RCC 7860 (cell line): Measurements from ENCODE around the gene FCRLB.
"Not testable (repeated sequence)": the region's sequence is repeated elsewhere in the genome, so short reads cannot be mapped to it uniquely, and the experiment has no call there.

Source experiments
- DNase-seq: peaks from one replicate; pipeline ENCODE4 v3.0.0-alpha.2; 2015; ENCODE audit warnings: low spot score
- FAIRE-seq: peaks from 2 replicates; lab custom pipeline; 2012; peaks lifted over from hg19 to GRCh38; lab: Jason Lieb, UNC

The FCRLB gene

GRCh38 chr1:161720956-161721737, at the start of gene FCRLB:
FCRLB (plus strand) TSS chr1:161721544; CDS start chr1:161722673, 1,129 bp downstream.
- no peak for FAIRE-seq
- no peak for DNase-seq

- FAIRE-seq, DNase-seq: not testable (repeated sequence)
Observed at GRCh38 chr1:161673437-161673836, 47.9 kb upstream of the FCRLB start.

GRCh38 chr1:161674447-161674846, 46.9 kb upstream of the FCRLB start:
- not testable (repeated sequence) for FAIRE-seq, DNase-seq

DNA sequence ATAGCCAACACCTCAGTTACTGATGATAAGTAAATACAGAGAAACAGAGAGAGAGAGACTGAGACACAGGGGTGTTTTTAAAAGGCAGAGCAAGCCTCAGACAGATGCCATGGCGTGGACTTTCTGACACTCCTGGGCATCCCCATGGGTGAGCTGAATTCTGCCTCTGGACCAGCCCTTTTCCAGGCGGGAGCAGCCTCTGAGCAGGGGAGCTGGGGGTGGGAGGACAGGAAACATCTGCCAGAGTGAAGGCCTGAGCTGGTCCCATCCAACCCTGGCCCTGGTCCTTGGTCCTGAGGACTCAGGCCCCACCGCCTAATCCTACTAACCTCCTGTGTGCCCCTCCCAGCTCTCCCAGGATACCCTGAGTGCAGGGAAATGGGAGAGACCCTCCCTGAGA, 46.4 kb upstream of the FCRLB start:
- not testable (repeated sequence) for DNase-seq, FAIRE-seq

DNA sequence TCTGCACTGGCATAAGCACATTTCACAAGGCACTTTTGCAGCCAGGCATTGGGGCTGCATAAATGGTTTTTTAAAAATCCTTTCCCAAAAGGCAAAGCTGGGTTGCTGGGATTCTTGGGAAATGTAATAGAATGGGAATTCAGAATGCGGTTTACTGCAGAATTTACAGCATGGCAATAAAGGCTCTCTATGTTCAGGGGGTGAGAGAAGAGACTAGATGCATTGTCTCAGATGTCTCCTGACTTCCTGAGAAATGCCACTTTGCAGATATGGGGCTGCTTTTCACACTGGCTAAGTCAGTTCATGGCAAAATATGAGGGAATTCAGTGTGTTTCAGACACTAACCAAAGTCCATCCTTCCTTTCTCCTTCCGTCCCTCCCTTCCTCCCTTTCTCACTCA, 44.9 kb upstream of the FCRLB start:
- no peak for FAIRE-seq
- no peak for DNase-seq

DNA sequence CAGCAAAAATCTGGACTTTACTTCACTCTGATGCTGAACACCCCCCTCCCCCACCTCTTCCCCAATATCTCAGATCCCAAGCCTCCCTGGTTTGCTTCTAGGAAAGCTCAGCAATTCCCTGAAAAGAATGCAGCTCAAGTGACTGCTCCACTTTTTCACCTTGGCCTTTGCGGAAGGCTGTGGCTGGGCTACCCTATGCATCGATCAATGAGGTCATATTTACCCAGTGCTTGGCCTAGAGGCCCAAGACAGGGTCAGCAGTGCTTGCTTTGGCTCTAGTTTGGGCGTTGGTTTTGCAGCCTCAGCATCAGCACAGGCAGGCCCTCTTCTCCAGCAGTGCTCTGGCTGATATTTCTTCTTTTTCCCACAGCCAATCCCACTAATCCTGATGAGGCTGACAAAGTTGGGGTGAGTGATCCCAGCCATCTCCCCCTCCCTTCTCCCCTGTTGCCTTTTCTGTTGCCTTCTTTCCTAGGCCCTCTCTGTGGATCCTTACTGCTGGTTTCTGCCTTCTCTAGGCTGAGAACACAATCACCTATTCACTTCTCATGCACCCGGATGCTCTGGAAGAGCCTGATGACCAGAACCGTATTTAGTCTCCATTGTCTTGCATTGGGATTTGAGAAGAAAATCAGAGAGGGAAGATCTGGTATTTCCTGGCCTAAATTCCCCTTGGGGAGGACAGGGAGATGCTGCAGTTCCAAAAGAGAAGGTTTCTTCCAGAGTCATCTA, 44.2 kb upstream of the FCRLB start:
- FAIRE-seq = no peak
- no peak for DNase-seq

DNA sequence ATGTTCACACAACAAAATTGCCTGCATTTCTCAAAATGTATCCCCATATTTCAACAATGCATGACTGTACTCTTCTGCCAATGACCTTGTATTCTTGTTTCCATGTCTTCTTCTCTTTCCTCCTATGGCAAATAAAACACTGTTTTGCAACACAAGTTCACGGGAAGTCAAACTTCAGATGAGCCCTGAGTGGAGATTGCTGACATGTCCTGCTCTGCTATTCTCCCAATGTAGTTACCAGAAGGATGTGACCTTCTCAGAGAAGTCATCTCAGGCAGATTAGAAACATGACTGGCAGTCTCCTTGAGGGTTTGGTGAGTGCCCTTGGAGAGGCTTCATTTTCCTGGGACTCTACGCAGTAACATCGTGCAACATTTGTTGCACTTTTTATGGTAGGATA, 42.8 kb upstream of the FCRLB start:
- no peak for FAIRE-seq
- no peak for DNase-seq

GRCh38 chr1:161681879-161682278, 39.5 kb upstream of the FCRLB start:
- DNase-seq = no peak
- no peak for FAIRE-seq

- FAIRE-seq = no peak
- no peak for DNase-seq
Observed at GRCh38 chr1:161688946-161689345, 32.4 kb upstream of the FCRLB start.

DNA sequence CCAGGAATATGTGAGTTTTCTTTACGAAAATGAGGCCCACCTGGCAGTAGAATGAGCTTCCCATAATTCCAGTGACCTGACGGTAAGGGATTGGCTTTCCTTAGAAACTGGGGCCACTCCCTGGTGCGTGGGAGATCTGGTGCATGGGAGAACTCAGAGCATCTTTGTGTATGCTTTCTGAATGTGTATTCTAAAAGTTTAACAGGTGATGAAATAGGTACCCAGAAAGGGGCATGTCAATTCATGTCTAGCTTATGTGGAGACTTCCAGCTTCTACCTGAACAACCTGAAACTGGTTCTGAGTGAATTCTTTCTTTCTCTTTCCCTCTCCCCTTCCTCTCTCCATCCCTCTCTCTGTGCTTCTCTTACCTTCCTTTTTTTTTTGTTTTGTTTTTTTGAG, 29.5 kb upstream of the FCRLB start:
- DNase-seq = no peak
- no peak for FAIRE-seq

DNA sequence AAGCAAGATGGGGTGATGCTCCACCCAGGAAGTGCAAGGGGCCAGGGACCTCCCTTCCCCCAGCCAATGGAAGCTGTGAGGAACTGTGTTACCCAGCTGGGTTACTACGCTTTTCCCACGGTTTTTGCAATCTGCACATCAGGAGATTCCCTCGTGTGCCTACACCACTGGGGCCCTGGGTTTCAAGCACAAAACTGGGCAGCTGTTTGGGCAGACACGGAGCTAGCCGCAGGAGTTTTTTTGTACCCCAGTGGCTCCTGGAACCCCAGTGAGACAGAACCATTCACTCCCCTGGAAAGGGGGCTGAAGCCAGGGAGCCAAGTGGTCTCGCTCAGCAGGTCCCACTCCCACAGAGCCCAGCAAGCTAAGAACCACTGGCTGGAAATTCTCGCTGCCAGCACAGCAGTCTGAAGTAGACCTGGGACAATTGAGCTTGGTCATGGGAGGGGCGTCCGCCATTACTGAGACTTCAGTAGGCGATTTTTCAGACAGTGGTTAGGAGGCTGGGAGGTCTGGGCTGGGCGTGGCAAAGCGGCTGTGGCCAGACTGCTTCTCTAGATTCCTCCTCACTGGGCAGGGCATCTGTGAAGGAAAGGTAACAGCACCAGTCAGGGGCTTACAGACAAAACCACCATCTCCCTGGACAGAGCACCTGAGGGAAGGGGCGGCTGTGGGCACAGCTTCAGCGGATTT, 28.2 kb upstream of the FCRLB start:
- FAIRE-seq, DNase-seq: not testable (repeated sequence)

- FAIRE-seq, DNase-seq: not testable (repeated sequence)
Observed at GRCh38 chr1:161698302-161698701, 23.0 kb upstream of the FCRLB start.

DNA sequence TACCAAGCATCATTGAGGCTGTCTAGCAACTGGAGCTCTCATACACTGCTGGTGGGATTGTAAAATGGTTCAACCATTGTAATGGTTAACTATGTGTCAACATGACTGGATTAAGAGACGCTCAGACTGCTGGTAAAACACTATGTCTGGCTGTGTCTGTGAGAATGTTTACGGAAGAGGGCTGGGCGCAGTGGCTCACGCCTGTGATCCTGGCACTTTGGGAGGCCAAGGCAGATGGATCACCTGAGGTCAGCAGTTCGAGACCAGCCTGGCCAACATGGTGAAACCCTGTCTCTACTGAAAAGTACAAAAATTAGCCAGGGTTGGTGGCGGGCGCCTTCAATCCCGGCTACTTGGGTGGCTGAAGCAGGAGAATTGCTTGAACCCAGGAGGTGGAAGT, 19.1 kb upstream of the FCRLB start:
- FAIRE-seq = peak; percentile 69
- DNase-seq = peak; percentile 83

- FAIRE-seq (no peak), DNase-seq (no peak)
Observed at GRCh38 chr1:161705537-161705936, 15.8 kb upstream of the FCRLB start.

GRCh38 chr1:161706113-161706481, 15.2 kb upstream of the FCRLB start:
- FAIRE-seq = no peak

DNA sequence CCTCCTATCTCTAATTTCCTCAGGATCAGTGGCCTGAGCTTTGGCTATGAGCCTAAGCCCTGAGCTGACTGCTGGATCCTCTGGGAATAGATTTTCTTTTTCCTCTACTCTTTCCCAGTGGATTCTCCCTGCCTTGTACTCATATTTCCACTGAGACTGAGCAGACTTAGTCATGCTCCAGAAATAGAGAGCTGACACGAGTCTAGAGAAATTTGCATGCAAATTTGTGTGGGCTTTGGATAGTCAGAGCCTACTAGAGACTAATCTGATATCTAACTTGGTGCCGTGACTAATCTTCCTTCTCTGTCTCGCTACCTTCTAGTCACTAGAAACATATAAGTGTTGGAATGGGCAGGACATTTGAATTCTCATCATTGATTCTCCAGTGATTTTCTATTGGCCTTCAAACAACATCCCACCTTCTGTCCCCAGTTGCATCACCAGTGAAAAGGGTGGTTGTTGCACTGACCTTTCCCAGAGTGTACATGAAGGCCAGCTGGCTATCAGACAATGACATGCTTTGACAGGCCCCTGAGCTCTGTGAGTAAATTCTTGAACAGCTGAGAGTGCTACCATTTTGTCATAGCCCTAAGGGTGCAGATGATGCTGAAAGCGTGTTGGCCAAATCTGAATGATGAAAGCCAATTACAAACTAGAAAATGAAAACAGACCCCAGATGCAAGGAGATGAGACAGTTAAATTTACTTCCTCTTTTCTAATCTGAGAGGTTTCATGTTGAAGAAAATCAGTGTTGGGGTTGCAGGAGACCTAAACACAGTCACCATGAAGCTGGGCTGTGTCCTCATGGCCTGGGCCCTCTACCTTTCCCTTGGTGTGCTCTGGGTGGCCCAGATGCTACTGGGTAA, 14.6 kb upstream of the FCRLB start, which contains the start of gene FCRLA:
TSS of gene FCRLA (plus strand) at position 748 of the 866 bp plus-strand sequence. CDS start at position 784, 36 bp downstream.
- FAIRE-seq = peak; percentile 15
- peak; percentile 81 for DNase-seq

More at GRCh38 chr1:161706113-161706481, 15.2 kb upstream of the FCRLB start:
- peak; percentile 37 for DNase-seq

- DNase-seq (no peak), FAIRE-seq (no peak)
Observed at GRCh38 chr1:161707503-161707902, 13.8 kb upstream of the FCRLB start.

DNA sequence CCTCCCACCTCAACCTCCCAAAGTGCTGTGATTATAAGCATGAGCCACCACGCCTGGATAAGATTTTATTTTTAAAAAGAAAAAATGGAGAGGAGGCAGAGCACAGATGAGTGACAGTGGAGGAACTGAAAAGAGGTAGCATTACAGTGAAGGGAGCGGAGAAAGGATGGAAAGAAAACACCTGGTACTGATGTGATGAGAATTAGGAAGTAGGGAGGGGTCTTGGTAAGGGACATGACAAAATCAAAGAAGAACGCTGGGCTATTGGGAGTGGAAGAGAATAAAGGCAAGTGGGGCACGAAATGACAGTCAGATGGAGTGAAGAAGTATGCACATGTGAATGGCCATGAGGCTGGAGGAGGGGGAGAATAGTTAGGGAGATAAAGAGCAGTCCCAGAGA, 12.0 kb upstream of the FCRLB start:
- no peak for FAIRE-seq
- no peak for DNase-seq

GRCh38 chr1:161710560-161710959, 10.8 kb upstream of the FCRLB start:
- DNase-seq = no peak
- no peak for FAIRE-seq

- no peak for DNase-seq
- no peak for FAIRE-seq
Observed at GRCh38 chr1:161718559-161719324, 2.6 kb upstream of the FCRLB start.
